GM18526 (cell line): ENCODE results near the gene R3HDM2.

ENCODE experiments used
- POLR2A ChIP-seq: IDR thresholded peaks from 3 replicates; pipeline ENCODE4 v1.6.1; 2011; ENCODE audit not compliant: insufficient read length; ENCODE audit errors: extremely low read depth

R3HDM2 gene

DNA sequence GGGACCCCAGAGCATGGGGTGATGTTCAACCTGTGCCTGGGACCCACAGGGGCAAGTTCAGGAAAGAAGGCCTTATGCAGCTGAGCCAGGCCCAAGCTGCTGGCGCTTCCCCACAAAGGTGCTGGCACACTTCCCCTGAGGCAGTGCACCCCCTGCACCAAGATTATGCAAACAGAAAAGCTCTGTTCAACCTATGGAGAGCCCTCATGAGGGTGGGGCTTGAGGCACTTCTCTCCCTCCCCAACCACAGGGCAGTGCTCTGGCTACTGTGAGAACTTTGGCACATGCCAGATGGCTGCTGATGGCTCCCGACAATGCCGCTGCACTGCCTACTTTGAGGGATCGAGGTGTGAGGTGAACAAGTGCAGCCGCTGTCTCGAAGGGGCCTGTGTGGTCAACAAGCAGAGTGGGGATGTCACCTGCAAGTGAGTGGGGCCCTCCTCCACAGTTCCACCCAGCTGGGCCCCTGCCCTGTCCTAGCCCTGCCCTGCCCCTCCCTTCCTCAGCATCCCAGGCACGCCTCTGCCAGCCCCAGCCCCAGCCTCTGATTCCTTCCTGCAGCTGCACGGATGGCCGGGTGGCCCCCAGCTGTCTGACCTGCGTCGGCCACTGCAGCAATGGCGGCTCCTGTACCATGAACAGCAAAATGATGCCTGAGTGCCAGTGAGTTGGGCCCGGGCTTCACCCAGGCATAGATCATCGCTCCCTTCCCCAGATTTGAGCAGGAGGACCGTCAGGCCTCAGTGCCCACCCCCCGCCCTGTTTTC, 219.7 kb downstream of the R3HDM2 start:
- no peak for TF ChIP-seq POLR2A

DNA sequence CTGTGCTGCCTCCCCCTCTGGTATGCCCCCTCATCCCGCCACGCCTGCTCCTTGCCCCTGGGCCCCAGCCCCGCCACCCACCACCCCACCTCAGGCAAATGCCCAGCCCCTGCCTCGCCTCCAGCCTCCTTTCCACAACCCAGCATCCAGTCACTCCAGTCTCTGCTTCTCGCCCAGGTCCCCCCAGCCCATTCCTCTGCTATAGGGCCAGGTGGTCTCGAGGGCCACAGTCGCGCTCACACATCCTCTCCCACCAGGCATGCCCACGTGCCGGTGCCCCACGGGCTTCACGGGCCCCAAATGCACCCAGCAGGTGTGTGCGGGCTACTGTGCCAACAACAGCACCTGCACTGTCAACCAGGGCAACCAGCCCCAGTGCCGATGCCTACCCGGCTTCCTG, 220.4 kb downstream of the R3HDM2 start:
- no peak for TF ChIP-seq POLR2A

DNA sequence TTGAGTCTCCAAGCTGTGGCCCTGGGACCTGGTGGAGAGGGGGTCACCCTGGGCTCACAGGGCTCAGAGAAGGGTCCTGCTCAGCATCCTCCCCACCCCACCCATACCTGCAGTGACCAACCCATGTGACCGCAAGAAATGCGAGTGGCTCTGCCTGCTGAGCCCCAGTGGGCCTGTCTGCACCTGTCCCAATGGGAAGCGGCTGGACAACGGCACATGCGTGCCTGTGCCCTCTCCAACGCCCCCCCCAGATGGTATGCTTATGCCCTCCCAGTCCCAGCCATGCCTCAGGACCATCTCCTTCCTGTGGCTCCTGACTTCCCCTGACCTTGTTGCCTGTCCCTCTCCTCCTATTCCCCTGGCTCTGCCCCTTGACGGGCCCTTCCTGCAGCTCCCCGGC, 220.9 kb downstream of the R3HDM2 start:
- TF ChIP-seq POLR2A, result no peak

DNA sequence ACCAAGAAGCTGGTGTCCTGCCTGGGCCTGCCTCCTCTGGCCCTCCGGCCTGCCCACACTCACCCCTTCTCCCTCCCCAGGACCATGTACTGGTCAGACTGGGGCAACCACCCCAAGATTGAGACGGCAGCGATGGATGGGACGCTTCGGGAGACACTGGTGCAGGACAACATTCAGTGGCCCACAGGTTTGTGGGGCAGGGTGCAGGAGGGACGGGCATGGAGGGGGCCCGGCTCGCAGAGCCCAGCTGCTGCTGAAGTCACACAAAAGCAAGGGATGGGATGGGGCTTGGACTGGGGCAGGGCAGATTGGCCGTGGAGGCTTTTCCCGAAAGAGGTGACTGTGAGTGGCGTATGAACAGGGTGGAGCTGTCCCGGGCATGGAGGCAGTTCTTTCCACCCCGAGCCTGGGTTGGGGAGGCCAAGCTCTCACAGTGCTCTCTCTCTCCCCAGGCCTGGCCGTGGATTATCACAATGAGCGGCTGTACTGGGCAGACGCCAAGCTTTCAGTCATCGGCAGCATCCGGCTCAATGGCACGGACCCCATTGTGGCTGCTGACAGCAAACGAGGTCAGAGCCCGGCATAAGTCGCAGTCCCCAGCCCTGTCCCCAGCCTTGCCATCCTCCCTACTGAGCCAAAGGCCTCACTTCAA, 222.1 kb downstream of the R3HDM2 start:
- no peak for TF ChIP-seq POLR2A

DNA sequence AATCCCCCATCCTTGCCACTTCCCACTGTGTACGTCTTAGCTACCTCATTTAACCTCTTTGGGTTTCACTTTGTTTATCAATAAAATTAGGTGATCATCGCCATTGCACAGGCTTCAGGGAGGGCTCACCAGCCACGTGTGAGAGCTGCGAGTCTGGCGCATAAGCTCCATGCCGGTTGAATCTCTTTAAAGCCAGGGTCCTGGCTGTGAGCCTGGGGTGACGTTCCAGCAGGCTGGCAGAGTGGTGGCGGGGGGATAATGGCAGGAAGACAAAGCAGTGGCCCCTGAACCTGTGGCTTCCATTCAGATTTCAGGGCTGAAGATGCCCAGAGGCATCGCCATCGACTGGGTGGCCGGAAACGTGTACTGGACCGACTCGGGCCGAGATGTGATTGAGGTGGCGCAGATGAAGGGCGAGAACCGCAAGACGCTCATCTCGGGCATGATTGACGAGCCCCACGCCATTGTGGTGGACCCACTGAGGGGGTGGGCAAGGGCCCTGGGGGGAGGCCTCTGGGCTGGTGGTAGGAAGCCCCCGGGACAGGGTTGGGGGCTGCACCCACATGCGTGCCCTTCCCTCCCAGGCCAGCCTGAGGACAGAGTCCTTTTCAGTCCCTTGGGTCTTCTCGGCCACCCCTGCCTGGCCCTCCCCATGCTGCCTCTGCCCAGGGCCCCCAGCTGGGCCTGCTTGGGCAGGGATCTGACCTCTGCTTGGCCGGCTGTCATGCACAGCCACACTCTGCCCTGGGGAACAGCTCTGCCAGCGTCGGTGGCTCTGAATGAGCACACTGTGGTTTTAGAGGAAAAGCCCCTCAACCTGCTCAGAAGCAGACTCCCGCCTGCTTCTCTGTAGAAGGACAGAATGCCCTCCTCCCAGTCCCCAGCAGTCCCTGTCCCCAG, 222.9 kb downstream of the R3HDM2 start:
- TF ChIP-seq POLR2A, result no peak

DNA sequence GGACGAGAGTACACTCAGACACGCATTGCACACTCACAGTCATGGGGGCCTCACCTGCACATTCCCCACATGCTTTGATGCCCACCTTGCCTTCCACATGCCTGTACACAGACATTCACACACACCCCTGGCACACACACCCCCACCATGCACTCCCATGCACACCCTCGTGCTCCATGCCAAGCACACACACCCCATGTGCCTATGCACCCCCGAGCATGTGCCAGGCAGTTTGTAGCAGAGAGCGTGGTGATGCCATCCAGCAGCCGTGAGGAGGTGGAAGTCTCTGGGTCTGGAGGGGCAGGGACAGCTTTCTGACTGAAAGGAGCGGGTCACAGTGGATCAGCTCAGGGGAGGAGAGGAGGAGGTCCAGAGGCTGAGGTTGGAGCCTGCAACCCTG, 224.9 kb downstream of the R3HDM2 start:
- no peak for TF ChIP-seq POLR2A

DNA sequence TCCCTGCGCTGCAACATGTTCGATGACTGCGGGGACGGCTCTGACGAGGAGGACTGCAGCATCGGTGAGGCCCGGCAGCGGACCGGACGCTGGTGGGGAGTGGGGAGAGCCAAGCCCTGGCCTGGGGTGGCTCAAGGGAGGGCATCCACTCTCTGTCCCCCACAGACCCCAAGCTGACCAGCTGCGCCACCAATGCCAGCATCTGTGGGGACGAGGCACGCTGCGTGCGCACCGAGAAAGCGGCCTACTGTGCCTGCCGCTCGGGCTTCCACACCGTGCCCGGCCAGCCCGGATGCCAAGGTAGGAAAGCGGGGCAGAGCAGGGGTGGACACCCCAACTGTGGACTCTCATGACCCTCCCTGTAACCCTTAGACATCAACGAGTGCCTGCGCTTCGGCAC, 225.7 kb downstream of the R3HDM2 start:
- no peak for TF ChIP-seq POLR2A

DNA sequence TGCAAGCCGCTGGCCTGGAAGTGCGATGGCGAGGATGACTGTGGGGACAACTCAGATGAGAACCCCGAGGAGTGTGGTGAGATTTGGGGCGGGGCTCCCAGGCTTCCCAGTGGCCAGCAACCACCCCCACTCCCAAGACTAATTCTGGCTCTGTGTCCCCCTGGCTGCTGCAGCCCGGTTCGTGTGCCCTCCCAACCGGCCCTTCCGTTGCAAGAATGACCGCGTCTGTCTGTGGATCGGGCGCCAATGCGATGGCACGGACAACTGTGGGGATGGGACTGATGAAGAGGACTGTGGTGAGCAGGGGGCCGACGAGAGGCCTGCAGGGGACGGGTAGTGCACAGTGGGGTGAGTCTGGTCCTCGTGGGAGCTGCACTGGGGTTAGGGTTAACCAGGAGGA, 226.4 kb downstream of the R3HDM2 start:
- no peak for TF ChIP-seq POLR2A

DNA sequence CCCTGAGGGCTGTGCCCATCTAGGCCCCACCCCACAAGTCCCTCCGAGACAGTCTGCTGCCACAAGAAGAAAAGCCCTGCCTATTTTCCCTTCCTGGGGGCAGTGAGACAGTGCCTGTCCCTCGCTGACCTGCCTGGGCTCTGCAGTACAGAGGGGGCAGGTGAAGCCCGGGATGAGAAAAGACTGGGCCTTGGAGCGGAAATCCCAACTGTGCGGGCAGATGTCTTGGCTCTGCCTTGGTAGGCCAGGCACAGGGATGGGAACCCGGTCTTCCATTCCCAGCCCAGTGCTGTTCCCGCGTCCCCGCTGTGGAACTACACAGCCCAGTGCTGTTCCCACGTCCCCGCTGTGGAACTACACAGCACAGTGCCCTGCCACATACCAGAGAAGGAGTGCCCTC, 227.1 kb downstream of the R3HDM2 start:
- TF ChIP-seq POLR2A, result no peak
